Activated T-cell treated with anti-CD3 and anti-CD28 coated beads, Interleukin-2, amount 50 U/mL, for 48 hours (primary cell): ENCODE data around the gene ZNF559.
A peak's percentile ranks its signal among the peaks of the same experiment; 100 is the strongest.
"Not testable (repeated sequence)": the region's sequence is repeated elsewhere in the genome, so short reads cannot be mapped to it uniquely, and the experiment has no call there.

Source experiments
- DNase-seq, 2 experiments: peaks; one replicate each; pipeline ENCODE4 v3.0.0-alpha.2; 2020

ZNF559 gene

GRCh38 chr19:9323919-9324583 is at the start of gene ZNF559:
Gene ZNF559, plus strand, starts transcription at chr19:9324179. Its CDS starts 14,371 bp downstream, at chr19:9338550.
- peak; percentile 97 to 98 for DNase-seq

- DNase-seq, result peak; percentile 44 to 64
Observed at GRCh38 chr19:9283485-9283884, 40.5 kb upstream of the ZNF559 start.

GRCh38 chr19:9289231-9289884 is 34.6 kb upstream of the ZNF559 start:
- no peak for DNase-seq

- no peak for DNase-seq
Observed at GRCh38 chr19:9295411-9295849, 28.5 kb upstream of the ZNF559 start.

- no peak for DNase-seq
Observed at GRCh38 chr19:9296336-9296735, 27.6 kb upstream of the ZNF559 start.

- DNase-seq, result no peak
Observed at GRCh38 chr19:9306443-9306842, 17.5 kb upstream of the ZNF559 start.

- DNase-seq, result no peak
Observed at GRCh38 chr19:9308091-9308770, 15.7 kb upstream of the ZNF559 start.

GRCh38 chr19:9309139-9309973 is 14.6 kb upstream of the ZNF559 start, which contains the start of gene ZNF699:
Gene ZNF699, minus strand, starts transcription at chr19:9309838. Its CDS starts 4,719 bp downstream, at chr19:9305119.
- DNase-seq, result peak; percentile 98 to 99

GRCh38 chr19:9309974-9310446 is 14.0 kb upstream of the ZNF559 start:
- no peak for DNase-seq

GRCh38 chr19:9313756-9314155 is 10.2 kb upstream of the ZNF559 start:
- no peak for DNase-seq

GRCh38 chr19:9321338-9321737 is 2.6 kb upstream of the ZNF559 start:
- no peak for DNase-seq

GRCh38 chr19:9321756-9322155 is 2.2 kb upstream of the ZNF559 start:
- DNase-seq, result not testable (repeated sequence)

- DNase-seq, result not testable (repeated sequence)
Observed at GRCh38 chr19:9322201-9322600, 1.8 kb upstream of the ZNF559 start.

- DNase-seq, result no peak
Observed at GRCh38 chr19:9323557-9323918, 441 bp upstream of the ZNF559 start.

- DNase-seq, result no peak
Observed at GRCh38 chr19:9324584-9324962, 594 bp downstream of the ZNF559 start.

GRCh38 chr19:9329999-9330398 is 6.0 kb downstream of the ZNF559 start:
- no peak for DNase-seq

GRCh38 chr19:9342610-9343304 is 18.8 kb downstream of the ZNF559 start:
- no peak for DNase-seq

- no peak for DNase-seq
Observed at GRCh38 chr19:9345005-9345404, 21.0 kb downstream of the ZNF559 start.

- DNase-seq, result no peak
Observed at GRCh38 chr19:9348253-9348652, 24.3 kb downstream of the ZNF559 start.

GRCh38 chr19:9348671-9349070 is 24.7 kb downstream of the ZNF559 start:
- no peak for DNase-seq

GRCh38 chr19:9352505-9352904 is 28.5 kb downstream of the ZNF559 start:
- no peak for DNase-seq

GRCh38 chr19:9353011-9353410 is 29.0 kb downstream of the ZNF559 start:
- DNase-seq, result no peak
